H9 (cell line): ENCODE data around the gene UCP1. TPM values are rescaled to one million over a fixed set of nuclear protein-coding genes. Genes with fewer than 3 reads are reported as not detected.

Experiments used
- DNase-seq: peaks from one replicate; pipeline ENCODE4 v3.0.0-alpha.2; 2017
- H2AFZ ChIP-seq: one replicate; pipeline ENCODE4 v1.6.1; 2013; ENCODE audit warnings: mild to moderate bottlenecking, low read length, control low read depth, moderate library complexity
- H2AK5ac ChIP-seq: 2 replicates; pipeline ENCODE4 v1.6.1; 2013; ENCODE audit warnings: low read length, control low read depth, mixed read lengths; ENCODE audit not compliant: insufficient read length
- H2BK120ac ChIP-seq: one replicate; pipeline ENCODE4 v1.6.1; 2013; ENCODE audit warnings: low read depth, mild to moderate bottlenecking, low read length, control low read depth, inconsistent platforms; ENCODE audit not compliant: poor library complexity, severe bottlenecking
- H2BK12ac ChIP-seq: 2 replicates; pipeline ENCODE4 v1.6.1; 2013; ENCODE audit warnings: low read length, control low read depth, mixed read lengths, low read depth; ENCODE audit not compliant: insufficient read length
- H2BK15ac ChIP-seq: 2 replicates; pipeline ENCODE4 v1.6.1; 2013; ENCODE audit warnings: low read depth, low read length, control low read depth
- H2BK20ac ChIP-seq: one replicate; pipeline ENCODE4 v1.6.1; 2013; ENCODE audit warnings: low read depth, mild to moderate bottlenecking, low read length, control low read depth, inconsistent platforms; ENCODE audit not compliant: poor library complexity, severe bottlenecking
- H2BK5ac ChIP-seq: 2 replicates; pipeline ENCODE4 v1.6.1; 2013; ENCODE audit warnings: low read length, control low read depth, mixed read lengths; ENCODE audit not compliant: insufficient read length
- H3K14ac ChIP-seq: 2 replicates; pipeline ENCODE4 v1.6.1; 2013; ENCODE audit warnings: low read length, control low read depth; ENCODE audit not compliant: insufficient read depth
- H3K18ac ChIP-seq: 2 replicates; pipeline ENCODE4 v1.6.1; 2013; ENCODE audit warnings: low read depth, mild to moderate bottlenecking, mixed read lengths, low read length, control low read depth; ENCODE audit not compliant: insufficient read length
- H3K23ac ChIP-seq: 2 replicates; pipeline ENCODE4 v1.6.1; 2013; ENCODE audit warnings: low read length, control low read depth, mixed read lengths, low read depth; ENCODE audit not compliant: insufficient read length
- H3K23me2 ChIP-seq: 2 replicates; pipeline ENCODE4 v1.6.1; 2013; ENCODE audit warnings: low read depth, mild to moderate bottlenecking, mixed read lengths, low read length, control low read depth; ENCODE audit not compliant: insufficient read length, poor library complexity, severe bottlenecking
- H3K27ac ChIP-seq: 2 replicates; pipeline ENCODE4 v1.5.1; 2013; ENCODE audit warnings: low read length, control low read depth, mixed read lengths, low read depth; ENCODE audit not compliant: insufficient read length
- H3K27me3 ChIP-seq: 2 replicates; pipeline ENCODE4 v1.6.1; 2013; ENCODE audit warnings: low read length, control low read depth, inconsistent platforms; ENCODE audit not compliant: insufficient read depth
- H3K4ac ChIP-seq: 2 replicates; pipeline ENCODE4 v1.6.1; 2013; ENCODE audit warnings: low read depth, mild to moderate bottlenecking, control low read depth, inconsistent platforms, low read length, moderate library complexity
- H3K4me1 ChIP-seq: 2 replicates; pipeline ENCODE4 v1.6.1; 2013; ENCODE audit warnings: low read length, control low read depth, inconsistent platforms; ENCODE audit not compliant: insufficient read depth
- H3K4me2 ChIP-seq: 2 replicates; pipeline ENCODE4 v1.6.1; 2013; ENCODE audit warnings: low read length, control low read depth, mixed read lengths; ENCODE audit not compliant: insufficient read length, insufficient read depth
- H3K56ac ChIP-seq: 2 replicates; pipeline ENCODE4 v1.6.1; 2013; ENCODE audit warnings: low read depth, mild to moderate bottlenecking, mixed read lengths, low read length, control low read depth; ENCODE audit not compliant: insufficient read length
- H3K79me1 ChIP-seq: 2 replicates; pipeline ENCODE4 v1.6.1; 2013; ENCODE audit warnings: low read depth, mild to moderate bottlenecking, moderate library complexity, low read length, control low read depth, inconsistent platforms; ENCODE audit not compliant: insufficient read depth, poor library complexity, severe bottlenecking
- H3K79me2 ChIP-seq: 2 replicates; pipeline ENCODE4 v1.6.1; 2013; ENCODE audit warnings: low read length, control low read depth, inconsistent platforms; ENCODE audit not compliant: insufficient read depth
- H3K9ac ChIP-seq: 2 replicates; pipeline ENCODE4 v1.6.1; 2013; ENCODE audit warnings: low read length, control low read depth, mixed read lengths; ENCODE audit not compliant: insufficient read length; ENCODE audit errors: extremely low read depth
- H3K9me3 ChIP-seq: one replicate; pipeline ENCODE4 v1.6.1; 2013; ENCODE audit warnings: low read depth, low read length, inconsistent platforms; ENCODE audit not compliant: control insufficient read depth
- H3T11ph ChIP-seq: one replicate; pipeline ENCODE4 v1.6.1; 2013; ENCODE audit warnings: mild to moderate bottlenecking, low read length, control low read depth, inconsistent platforms
- H4K20me1 ChIP-seq: one replicate; pipeline ENCODE4 v1.6.1; 2013; ENCODE audit not compliant: control insufficient read depth, insufficient read length, insufficient read depth
- H4K5ac ChIP-seq: 2 replicates; pipeline ENCODE4 v1.6.1; 2013; ENCODE audit warnings: low read depth, mild to moderate bottlenecking, mixed read lengths, low read length, control low read depth; ENCODE audit not compliant: insufficient read length
- H4K8ac ChIP-seq: replicated peaks from 2 replicates; pipeline ENCODE4 v1.6.1; 2013; ENCODE audit warnings: low read length, control low read depth, mixed read lengths, low read depth; ENCODE audit not compliant: insufficient read length
- H4K91ac ChIP-seq: 2 replicates; pipeline ENCODE4 v1.6.1; 2013; ENCODE audit warnings: low read depth, mild to moderate bottlenecking, moderate library complexity, mixed read lengths, low read length, control low read depth; ENCODE audit not compliant: insufficient read length
- H3K27ac Mint-ChIP-seq, 3 experiments: 2 replicates in 2 of 3; 3 replicates in 1 of 3; pipeline ENCODE4 v1.8.0; 2020 to 2021; ENCODE audit warnings: mixed read lengths in 3 of 3, mild to moderate bottlenecking in 1 of 3, moderate library complexity in 1 of 3
- H3K27me3 Mint-ChIP-seq: 2 replicates; pipeline ENCODE4 v1.8.0; 2021; ENCODE audit warnings: low read depth, mild to moderate bottlenecking, moderate library complexity, mixed read lengths
- H3K36me3 Mint-ChIP-seq, 3 experiments: 2 replicates in 2 of 3; 3 replicates in 1 of 3; pipeline ENCODE4 v1.8.0; 2020 to 2021; ENCODE audit warnings: low read depth in 3 of 3, mixed read lengths in 3 of 3; ENCODE audit not compliant: insufficient read depth in 1 of 3
- H3K4me1 Mint-ChIP-seq, 2 experiments: 2 replicates each; pipeline ENCODE4 v1.8.0; 2020; ENCODE audit warnings: mixed read lengths in 2 of 2
- H3K4me3 Mint-ChIP-seq, 2 experiments: 2 replicates in 1 of 2; 3 replicates in 1 of 2; pipeline ENCODE4 v1.8.0; 2020 to 2021; ENCODE audit warnings: mild to moderate bottlenecking in 2 of 2, mixed read lengths in 2 of 2, moderate library complexity in 1 of 2
- H3K9me3 Mint-ChIP-seq, 2 experiments: 2 replicates in 1 of 2; 3 replicates in 1 of 2; pipeline ENCODE4 v1.8.0; 2020; ENCODE audit warnings: mild to moderate bottlenecking in 2 of 2, mixed read lengths in 2 of 2, moderate library complexity in 1 of 2
- CTCF ChIP-seq: fragments of 200-600 bp; sonication (generic); conservative IDR thresholded peaks from 3 replicates; pipeline ENCODE4 v1.8.0; 2021; ENCODE audit warnings: antibody characterized with exemption, mild to moderate bottlenecking
- WGBS: extraction: QIAGEN DNeasy Blood & Tissue Kit; methylation state at CpG from one replicate; pipeline ENCODE4 v1.1.7; 2013; ENCODE audit warnings: missing lambda C conversion rate, low lambda C conversion rate, mixed read lengths; ENCODE audit not compliant: insufficient read length; ENCODE audit errors: extremely low coverage; 5-methylcytosine and 5-hydroxymethylcytosine counted together
- total RNA-seq: library from RNA; stranded (reverse); gene quantifications from 2 replicates; pipeline ENCODE4 v1.2.1, GENCODE V29; 2021

Gene UCP1
- total RNA-seq, 1 experiment from 2014 or later, result not detected

- Histone ChIP-seq H3K79me1 (no peaks in the 10 kb centered on the region), H3K4ac (no peak within 1 kb of the TSS), H3K56ac (no peak within 1 kb of the TSS), H3K14ac (peak within 1 kb of the TSS; percentile 67; the same call in 1 of the 2 replicates), H2BK5ac (no peak within 1 kb of the TSS), H4K20me1 (no peaks in the 10 kb centered on the region), H2AFZ (peak within 1 kb of the TSS; percentile 44), H3K9ac (peak within 1 kb of the TSS; percentile 85), H2AK5ac (no peak within 1 kb of the TSS), H3K23ac (no peak within 1 kb of the TSS), H3K79me2 (no peaks in the 10 kb centered on the region), H4K5ac (no peak within 1 kb of the TSS), H4K8ac (no peak within 1 kb of the TSS), H3T11ph (no peak within 1 kb of the TSS), H3K4me1 (no peaks in the 10 kb centered on the region), H2BK12ac (no peak within 1 kb of the TSS), H3K27ac (no peak within 1 kb of the TSS), H3K9me3 (no peaks in the 10 kb centered on the region), H3K18ac (peak within 1 kb of the TSS; percentile 76), H4K91ac (no peak within 1 kb of the TSS), H2BK15ac (no peak within 1 kb of the TSS), H2BK20ac (no peak within 1 kb of the TSS), H2BK120ac (no peak within 1 kb of the TSS), H3K4me2 (peak within 1 kb of the TSS; percentile 79), H3K23me2 (no peaks in the 10 kb centered on the region), H3K27me3 (no peaks in the 10 kb centered on the region; the same call in 1 of the 2 replicates)
- peak; percentile 99 for DNase-seq
- Mint-ChIP-seq H3K27ac (peak within 1 kb of the TSS; percentile 77 to 94 (median 87); a peak in 6 of 7 replicates), H3K4me3 (peak within 1 kb of the TSS; percentile 83 to 89), H3K27me3 (peaks cover 29% of the 10 kb centered on the region), H3K36me3 (peaks cover 7 to 21% (median 13%) of the 10 kb centered on the region in 3 experiments; a peak in 6 of 7 replicates), H3K4me1 (peaks cover 8 to 12% of the 10 kb centered on the region in 2 experiments), H3K9me3 (no peaks in the 10 kb centered on the region)
- peak; percentile 96 for TF ChIP-seq CTCF
- WGBS, result no CpG with 5 or more reads among the region's 77 CpGs
Measured at GRCh38 chr4:140523857-140524742, 44.7 kb downstream of the UCP1 start, which contains the start of gene ELMOD2. Gene ELMOD2 (plus strand): TSS chr4:140524168. CDS start chr4:140525429, 1,261 bp downstream.
